Caco-2 (cell line): ENCODE data around the gene YWHAQ. TPM values are rescaled to one million over a fixed set of nuclear protein-coding genes. Genes with fewer than 3 reads are reported as not detected.

ENCODE experiments used
- BruUV-seq: library from RNA; stranded (reverse); fragments of 400-500 nt; replicated peaks from 2 replicates; lab custom pipeline; 2021; lab: Mats Ljungman, UMichigan
- CTCF ChIA-PET: fragments of 300-600 bp; sonication (Branson Sonifier 250); formaldehyde crosslinking; loops from one replicate; lab custom pipeline; 2022; ENCODE audit warnings: antibody characterized with exemption; lab: Charles Lee
- POLR2A ChIA-PET: fragments of 300-600 bp; sonication (Branson Sonifier 250); formaldehyde crosslinking; loops from one replicate; lab custom pipeline; 2022; ENCODE audit warnings: antibody characterized with exemption; lab: Charles Lee
- DNase-seq, 2 experiments: peaks; one replicate each; pipeline versions ENCODE4 v3.0.0 to v3.0.0-alpha.2; 2020 to 2022
- H3K27me3 ChIP-seq: replicated peaks from 2 replicates; pipeline ENCODE4 v1.6.0; 2011; ENCODE audit warnings: low read length; ENCODE audit not compliant: control insufficient read depth, insufficient read depth
- H3K36me3 ChIP-seq: 2 replicates; pipeline ENCODE4 v1.5.1; 2011; ENCODE audit warnings: low read length; ENCODE audit not compliant: control insufficient read depth, insufficient read depth
- H3K4me1 ChIP-seq: fragments of 250-450 bp; sonication (Bioruptor Pico); 2 replicates; pipeline ENCODE4 v1.5.1; 2020; ENCODE audit warnings: mild to moderate bottlenecking
- H3K4me3 ChIP-seq: 2 replicates; pipeline ENCODE4 v1.5.1; 2011; ENCODE audit warnings: low read depth, mild to moderate bottlenecking, control low read depth, low read length
- H3K9me3 ChIP-seq: fragments of 250-450 bp; sonication (Bioruptor Pico); 2 replicates; pipeline ENCODE4 v1.5.1; 2020; ENCODE audit warnings: mild to moderate bottlenecking, moderate library complexity
- H3K27ac Mint-ChIP-seq: one replicate; pipeline ENCODE4 v1.8.0; 2022; ENCODE audit warnings: mixed read lengths; ENCODE audit not compliant: unreplicated experiment
- H3K27me3 Mint-ChIP-seq: one replicate; pipeline ENCODE4 v1.8.0; 2022; ENCODE audit warnings: mixed read lengths; ENCODE audit not compliant: insufficient read depth, unreplicated experiment
- H3K36me3 Mint-ChIP-seq: one replicate; pipeline ENCODE4 v1.8.0; 2022; ENCODE audit warnings: mild to moderate bottlenecking, mixed read lengths; ENCODE audit not compliant: insufficient read depth, unreplicated experiment
- H3K4me1 Mint-ChIP-seq: one replicate; pipeline ENCODE4 v1.8.0; 2022; ENCODE audit warnings: low read depth, mixed read lengths; ENCODE audit not compliant: unreplicated experiment
- H3K4me3 Mint-ChIP-seq: one replicate; pipeline ENCODE4 v1.8.0; 2022; ENCODE audit warnings: mild to moderate bottlenecking, moderate library complexity, mixed read lengths; ENCODE audit not compliant: unreplicated experiment
- H3K9me3 Mint-ChIP-seq: one replicate; pipeline ENCODE4 v1.8.0; 2022; ENCODE audit warnings: mixed read lengths; ENCODE audit not compliant: unreplicated experiment
- intact Hi-C: fragments of 100-400 bp; cut with micrococcal nuclease; formaldehyde crosslinking; loops from one replicate; pipeline ENCODE4 v1.10.0; 2022; ENCODE audit not compliant: unreplicated experiment
- total RNA-seq: library from RNA; stranded (reverse); gene quantifications from 2 replicates; pipeline ENCODE4 v1.2.3, GENCODE V29; 2022
- TF ChIP-seq, protein P1 (sequence below), 2 experiments: fragments of 200-600 bp in 1 of 2; IDR thresholded peaks; 1 replicate in 1 of 2; 2 replicates in 1 of 2; pipeline versions ENCODE4 v1.5.1 to v1.8.0; 2011 to 2022; ENCODE audit warnings: antibody characterized with exemption in 1 of 2, control low read depth in 1 of 2, inconsistent platforms in 1 of 2, low read depth in 1 of 2, low read length in 1 of 2, mild to moderate bottlenecking in 1 of 2, moderate library complexity in 1 of 2; ENCODE audit not compliant: insufficient read depth in 1 of 2, severe bottlenecking in 1 of 2, unreplicated experiment in 1 of 2

The YWHAQ gene
- total RNA-seq, 1 experiment from 2014 or later: 344 TPM

DNA sequence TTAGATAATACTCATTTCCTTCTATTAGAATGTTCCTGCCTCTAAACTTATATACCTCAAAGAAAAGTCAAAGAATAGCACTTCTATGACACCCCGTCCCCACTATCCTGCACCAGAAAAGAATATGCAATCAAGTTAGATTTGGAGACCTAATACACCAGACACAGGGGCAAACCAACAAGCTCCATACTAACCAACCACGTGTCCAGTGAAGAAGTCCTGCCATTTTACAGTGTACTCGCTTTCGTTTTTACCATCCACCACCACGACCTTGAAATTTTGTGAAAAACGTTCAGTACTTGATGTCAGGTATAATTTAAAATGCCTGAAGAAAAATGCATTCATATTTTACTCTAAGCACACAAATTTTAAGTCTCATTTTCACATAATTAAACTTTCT is 94.3 kb downstream of the YWHAQ start:
- H3K4me1 Mint-ChIP-seq: no peaks in the 10 kb centered on the region
- ChIA-PET POLR2A (no interaction called here), CTCF (interaction anchor here (0.6 to 1.2 kb wide), 2 partner anchors 10 to 1276 kb away, joined by 3 to 5 read pairs; no protein-coding TSS in a partner anchor)
- intact Hi-C loops: no loop called here
- no peaks in the 10 kb centered on the region for H3K9me3 ChIP-seq
- H3K4me3 Mint-ChIP-seq: no peak overlapping the region
- no TSS peak for BruUV-seq
- H3K9me3 Mint-ChIP-seq: no peaks in the 10 kb centered on the region
- H3K4me1 ChIP-seq: no peaks in the 10 kb centered on the region
- peaks cover 33% of the 10 kb centered on the region for H3K36me3 Mint-ChIP-seq
- H3K27me3 Mint-ChIP-seq: no peaks in the 10 kb centered on the region
- no peak overlapping the region for H3K27ac Mint-ChIP-seq
- TF ChIP-seq, protein P1, sequence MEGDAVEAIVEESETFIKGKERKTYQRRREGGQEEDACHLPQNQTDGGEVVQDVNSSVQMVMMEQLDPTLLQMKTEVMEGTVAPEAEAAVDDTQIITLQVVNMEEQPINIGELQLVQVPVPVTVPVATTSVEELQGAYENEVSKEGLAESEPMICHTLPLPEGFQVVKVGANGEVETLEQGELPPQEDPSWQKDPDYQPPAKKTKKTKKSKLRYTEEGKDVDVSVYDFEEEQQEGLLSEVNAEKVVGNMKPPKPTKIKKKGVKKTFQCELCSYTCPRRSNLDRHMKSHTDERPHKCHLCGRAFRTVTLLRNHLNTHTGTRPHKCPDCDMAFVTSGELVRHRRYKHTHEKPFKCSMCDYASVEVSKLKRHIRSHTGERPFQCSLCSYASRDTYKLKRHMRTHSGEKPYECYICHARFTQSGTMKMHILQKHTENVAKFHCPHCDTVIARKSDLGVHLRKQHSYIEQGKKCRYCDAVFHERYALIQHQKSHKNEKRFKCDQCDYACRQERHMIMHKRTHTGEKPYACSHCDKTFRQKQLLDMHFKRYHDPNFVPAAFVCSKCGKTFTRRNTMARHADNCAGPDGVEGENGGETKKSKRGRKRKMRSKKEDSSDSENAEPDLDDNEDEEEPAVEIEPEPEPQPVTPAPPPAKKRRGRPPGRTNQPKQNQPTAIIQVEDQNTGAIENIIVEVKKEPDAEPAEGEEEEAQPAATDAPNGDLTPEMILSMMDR (IDR thresholded peaks at IDR 0.05; ENCODE audit: insufficient read depth in 1 of 2, low read depth in 1 of 2, low read length in 1 of 2, severe bottlenecking in 1 of 2, unreplicated experiment in 1 of 2): no peak
- H3K4me3 ChIP-seq: no peak overlapping the region
- DNase-seq: no peak
- H3K36me3 ChIP-seq: no peaks in the 10 kb centered on the region
- no peaks in the 10 kb centered on the region for H3K27me3 ChIP-seq

GRCh38 chr2:9535177-9535576 is 95.6 kb downstream of the YWHAQ start:
- intact Hi-C loops: no loop called here
- POLR2A ChIA-PET: no interaction called here

More at GRCh38 chr2:9535177-9535576, 95.6 kb downstream of the YWHAQ start:
- Mint-ChIP-seq H3K9me3 (no peaks in the 10 kb centered on the region), H3K36me3 (peaks cover 25% of the 10 kb centered on the region), H3K4me3 (no peak overlapping the region), H3K27me3 (no peaks in the 10 kb centered on the region), H3K4me1 (no peaks in the 10 kb centered on the region), H3K27ac (no peak overlapping the region)
- H3K4me1 ChIP-seq: no peaks in the 10 kb centered on the region
- no TSS peak for BruUV-seq
- no peaks in the 10 kb centered on the region for H3K9me3 ChIP-seq
- no peak overlapping the region for H3K4me3 ChIP-seq
- H3K27me3 ChIP-seq: no peaks in the 10 kb centered on the region
- no peak for DNase-seq
- CTCF ChIA-PET: no interaction called here
- H3K36me3 ChIP-seq: no peaks in the 10 kb centered on the region
- TF ChIP-seq, protein P1 (IDR thresholded peaks at IDR 0.05; ENCODE audit: insufficient read depth in 1 of 2, low read depth in 1 of 2, low read length in 1 of 2, severe bottlenecking in 1 of 2, unreplicated experiment in 1 of 2): no peak

Other genes starting within 250 kb of the YWHAQ start
- gene ITGB1BP1, start 207.5 kb downstream of the YWHAQ start, total RNA-seq: 82.4 and 107 TPM in 2 replicates
- gene CPSF3, start 207.3 kb downstream of the YWHAQ start, total RNA-seq: 80.6 and 95.0 TPM in 2 replicates
- 56.5 and 57.8 TPM in 2 replicates for gene IAH1, start 156.4 kb downstream of the YWHAQ start, total RNA-seq
- gene ADAM17, start 75.2 kb downstream of the YWHAQ start, total RNA-seq: 36.3 and 40.5 TPM in 2 replicates
- 24.8 and 25.3 TPM in 2 replicates for gene TAF1B, start 212.5 kb upstream of the YWHAQ start, total RNA-seq